ENCODE results near the gene INPP5D.
"Not testable (repeated sequence)": the region's sequence is repeated elsewhere in the genome, so short reads cannot be mapped to it uniquely, and the experiment has no call there.

Gene INPP5D

GRCh38 chr2:233143700-233144331, 83.7 kb downstream of the INPP5D start:
- no peak for DNase-seq (ENCODE audit: low read depth)

DNA sequence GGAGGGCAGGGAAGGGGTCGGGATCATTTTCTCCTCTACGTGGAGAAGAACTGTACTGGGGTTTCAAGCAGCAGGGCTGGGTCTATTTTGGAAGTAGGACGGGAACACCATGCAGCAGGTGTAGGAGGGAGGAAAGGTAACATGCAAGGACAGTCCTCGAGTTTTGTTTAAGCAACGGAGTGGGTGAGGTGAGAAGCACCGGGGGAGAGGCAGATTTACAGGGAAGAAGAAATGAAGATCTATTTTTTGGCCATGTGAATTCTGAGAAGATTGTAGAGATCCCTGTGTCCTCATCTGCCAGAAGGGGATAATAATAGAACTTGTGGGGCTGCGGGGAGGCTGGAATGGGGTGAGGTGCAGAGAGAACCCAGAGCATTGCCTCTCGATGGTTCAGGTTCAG, 85.6 kb downstream of the INPP5D start:
- no peak for DNase-seq (ENCODE audit: low read depth)

DNA sequence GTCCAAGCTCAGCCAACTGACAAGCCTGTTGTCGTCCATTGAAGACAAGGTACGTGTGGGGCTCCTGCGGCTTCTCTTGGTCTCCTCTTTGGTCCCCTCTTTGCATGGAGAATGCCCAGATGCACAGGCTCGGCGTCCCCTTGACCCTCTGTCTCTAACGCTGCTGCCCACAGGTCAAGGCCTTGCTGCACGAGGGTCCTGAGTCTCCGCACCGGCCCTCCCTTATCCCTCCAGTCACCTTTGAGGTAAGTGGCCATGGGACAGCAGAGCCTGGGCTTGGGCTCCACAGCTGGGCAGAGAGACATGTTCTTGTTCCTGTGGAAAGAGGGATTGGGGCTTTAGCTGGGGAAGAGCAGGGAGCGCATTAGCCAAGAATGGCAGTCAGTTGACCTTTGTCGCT, 86.1 kb downstream of the INPP5D start:
- no peak for DNase-seq (ENCODE audit: low read depth)

- no peak for DNase-seq (ENCODE audit: low read depth)
Measured at GRCh38 chr2:233147136-233147828, 87.1 kb downstream of the INPP5D start.

DNA sequence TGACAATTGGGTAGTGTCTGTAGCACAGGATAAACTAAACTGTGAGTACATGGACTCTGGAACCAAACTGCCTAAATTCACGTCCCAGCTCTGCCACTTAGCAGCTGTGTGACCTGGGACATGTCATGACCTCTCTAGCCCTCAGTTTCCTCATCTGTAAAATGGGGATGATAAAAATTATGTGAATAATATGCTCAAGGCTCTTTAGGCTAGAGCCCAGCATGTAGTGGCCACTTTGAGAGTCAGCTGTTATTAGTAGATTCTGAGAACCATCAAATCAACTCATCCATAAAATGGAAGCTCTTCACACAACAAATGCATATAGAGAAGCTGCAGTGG, 87.7 kb downstream of the INPP5D start:
- no peak for DNase-seq (ENCODE audit: low read depth)

DNA sequence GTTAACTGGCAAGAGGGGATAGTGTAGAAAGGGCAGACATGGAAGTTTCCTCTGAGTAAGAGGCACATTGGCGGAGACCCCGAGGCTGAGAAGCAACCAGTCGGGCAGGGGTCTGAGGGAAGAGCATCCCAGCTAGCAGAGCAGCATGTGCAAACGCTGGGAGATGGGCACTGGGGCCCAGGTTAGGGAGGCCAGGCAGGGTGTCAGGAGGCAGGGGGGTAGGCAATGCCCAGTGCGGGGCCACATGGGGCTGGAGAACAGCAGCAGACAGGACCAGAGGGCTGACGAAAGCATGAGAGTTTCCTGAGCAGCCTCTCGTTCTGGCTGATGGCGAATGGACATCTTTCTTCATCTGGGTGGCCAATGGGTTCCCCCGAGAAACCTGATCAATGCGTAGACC, 88.2 kb downstream of the INPP5D start:
- no peak for DNase-seq (ENCODE audit: low read depth)

DNA sequence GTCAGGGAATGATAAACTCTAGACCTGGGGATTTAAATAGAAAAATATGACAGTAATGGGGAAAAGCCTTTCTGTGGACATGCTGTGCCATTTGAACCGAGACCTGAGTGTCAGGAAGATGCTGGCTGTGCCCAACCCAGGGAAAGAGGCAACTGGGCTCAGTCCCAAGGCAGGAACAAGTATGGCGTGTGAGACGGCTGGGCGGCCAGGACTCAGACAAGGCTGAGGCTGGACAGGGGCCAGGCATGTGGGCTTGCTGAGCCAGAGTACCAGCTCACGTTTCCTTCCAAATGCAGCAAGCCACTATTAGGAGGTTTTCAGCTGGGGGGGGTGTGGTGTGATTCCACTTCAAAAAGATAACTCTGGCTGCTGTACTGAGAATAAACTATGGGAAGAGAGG, 92.4 kb downstream of the INPP5D start:
- DNase-seq (ENCODE audit: low read depth): no peak

DNA sequence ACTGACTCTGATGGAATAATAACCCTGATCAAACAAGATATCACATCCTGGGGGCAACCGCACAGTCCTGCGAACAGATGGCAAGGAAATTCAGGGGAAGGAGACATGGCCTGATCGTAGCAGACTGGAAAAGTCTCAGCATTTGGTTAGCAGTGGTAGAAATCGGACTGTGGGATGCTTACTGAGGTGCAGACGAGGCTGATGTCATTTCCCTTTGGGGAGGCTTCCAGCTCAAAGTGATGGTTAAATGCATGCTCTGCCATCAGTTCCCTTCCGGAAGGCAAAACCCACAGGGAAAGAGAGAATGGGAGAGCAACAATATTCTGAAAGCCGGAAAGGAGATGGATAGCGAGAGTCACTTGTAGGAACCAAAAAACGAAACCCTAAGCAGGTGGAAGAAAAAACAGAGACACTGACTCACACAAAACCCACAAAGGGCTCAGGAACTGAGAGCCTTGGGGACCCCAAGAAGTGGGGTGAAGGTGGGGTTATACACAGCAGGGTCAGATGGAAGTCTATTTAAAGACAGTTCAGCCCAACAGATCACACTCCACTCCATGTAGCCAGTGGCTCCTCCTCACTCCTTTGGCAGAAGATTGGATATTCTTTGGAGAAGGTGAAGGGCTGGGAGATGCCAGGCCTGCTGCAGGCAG, 93.1 kb downstream of the INPP5D start:
- no peak for DNase-seq (ENCODE audit: low read depth)

GRCh38 chr2:233156001-233156400, 95.9 kb downstream of the INPP5D start:
- DNase-seq (ENCODE audit: low read depth): no peak

DNA sequence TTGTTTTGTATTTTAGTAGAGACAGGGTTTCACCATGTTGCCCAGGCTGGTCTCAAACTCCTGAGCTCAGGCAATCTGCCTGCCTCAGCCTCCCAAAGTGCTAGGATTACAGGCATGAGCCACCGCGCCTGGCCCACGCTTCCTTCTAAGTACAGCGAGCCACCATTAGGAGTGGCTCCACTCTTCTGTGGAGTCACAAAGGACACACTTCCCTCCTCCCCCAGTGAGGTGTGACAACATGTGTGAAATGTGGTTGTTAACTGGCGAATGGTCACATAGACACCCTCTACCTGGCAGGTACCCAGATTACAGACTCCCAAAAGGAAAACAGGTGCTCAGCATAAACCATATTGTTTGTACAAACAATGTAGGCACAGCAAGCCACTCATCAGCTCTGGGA, 96.3 kb downstream of the INPP5D start:
- DNase-seq (ENCODE audit: low read depth): not testable (repeated sequence)

- DNase-seq (ENCODE audit: low read depth): no peak
Measured at GRCh38 chr2:233161730-233162129, 101.6 kb downstream of the INPP5D start.

GRCh38 chr2:233162770-233163169, 102.6 kb downstream of the INPP5D start:
- DNase-seq (ENCODE audit: low read depth): no peak

- no peak for DNase-seq (ENCODE audit: low read depth)
Measured at GRCh38 chr2:233163486-233164103, 103.5 kb downstream of the INPP5D start.

GRCh38 chr2:233164128-233164635, 104.0 kb downstream of the INPP5D start:
- no peak for DNase-seq (ENCODE audit: low read depth)

DNA sequence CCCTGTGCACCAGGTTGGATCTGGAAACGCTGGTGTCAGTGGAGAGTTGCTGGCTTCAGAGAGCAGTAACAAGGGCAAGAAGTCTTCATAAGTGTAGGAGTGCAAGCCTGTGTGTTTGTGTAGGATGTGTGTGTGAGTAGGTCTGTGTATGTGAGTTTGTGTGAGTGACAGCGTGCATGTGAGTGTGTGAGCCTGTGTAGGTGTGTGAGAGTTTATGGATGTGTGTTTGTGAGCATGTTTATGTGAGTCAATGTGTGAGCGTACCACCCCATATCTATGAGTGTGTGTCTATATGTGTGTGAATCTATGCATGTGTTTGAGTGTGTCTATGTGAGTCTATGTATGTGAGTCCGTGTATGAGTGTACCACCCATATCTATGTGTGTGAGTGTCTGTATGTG, 104.8 kb downstream of the INPP5D start:
- DNase-seq (ENCODE audit: low read depth): no peak

GRCh38 chr2:233165543-233165894, 105.4 kb downstream of the INPP5D start:
- DNase-seq (ENCODE audit: low read depth): no peak

GRCh38 chr2:233165895-233166661, 105.9 kb downstream of the INPP5D start:
- DNase-seq (ENCODE audit: low read depth): no peak

DNA sequence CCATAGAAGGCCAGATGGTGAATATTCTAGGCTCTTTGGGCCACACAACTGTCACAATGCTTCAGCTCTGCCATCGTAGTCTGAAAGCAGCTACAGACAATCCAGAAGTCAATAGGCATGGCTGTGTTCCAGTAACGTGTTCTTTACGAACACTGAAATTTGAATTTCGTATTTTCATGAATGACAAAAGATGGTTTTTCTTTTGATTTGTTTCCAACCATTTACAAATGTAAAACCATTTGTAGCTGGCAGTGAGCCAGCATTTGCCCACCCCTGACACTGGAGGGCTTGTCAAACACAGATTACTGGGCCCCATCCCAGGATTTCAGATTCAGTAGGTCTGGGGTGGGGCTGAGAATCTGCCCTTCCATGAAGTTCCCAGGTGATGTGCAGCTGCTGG, 108.3 kb downstream of the INPP5D start:
- DNase-seq (ENCODE audit: low read depth): no peak

GRCh38 chr2:233168919-233169318, 108.8 kb downstream of the INPP5D start:
- no peak for DNase-seq (ENCODE audit: low read depth)

- no peak for DNase-seq (ENCODE audit: low read depth)
Measured at GRCh38 chr2:233171344-233171743, 111.2 kb downstream of the INPP5D start.

DNA sequence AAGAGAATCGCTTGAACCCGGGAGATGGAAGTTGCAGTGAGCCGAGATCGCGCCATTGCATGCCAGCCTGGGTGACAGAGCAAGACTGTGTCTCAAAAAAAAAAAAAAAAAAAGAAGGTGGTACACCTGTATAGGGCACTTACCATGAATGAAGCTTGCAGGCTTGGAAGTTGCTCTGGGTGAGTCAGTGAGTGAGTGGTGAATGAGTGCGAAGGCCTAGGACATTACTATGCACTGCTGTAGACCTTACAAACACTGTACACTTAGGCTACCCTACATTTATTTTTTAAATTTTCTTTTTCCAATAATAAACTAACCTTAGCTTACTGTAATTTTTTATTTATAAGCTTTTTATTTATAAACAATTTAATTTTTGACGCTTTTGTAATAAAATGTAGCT, 113.0 kb downstream of the INPP5D start:
- DNase-seq (ENCODE audit: low read depth): peak; percentile 46

DNA sequence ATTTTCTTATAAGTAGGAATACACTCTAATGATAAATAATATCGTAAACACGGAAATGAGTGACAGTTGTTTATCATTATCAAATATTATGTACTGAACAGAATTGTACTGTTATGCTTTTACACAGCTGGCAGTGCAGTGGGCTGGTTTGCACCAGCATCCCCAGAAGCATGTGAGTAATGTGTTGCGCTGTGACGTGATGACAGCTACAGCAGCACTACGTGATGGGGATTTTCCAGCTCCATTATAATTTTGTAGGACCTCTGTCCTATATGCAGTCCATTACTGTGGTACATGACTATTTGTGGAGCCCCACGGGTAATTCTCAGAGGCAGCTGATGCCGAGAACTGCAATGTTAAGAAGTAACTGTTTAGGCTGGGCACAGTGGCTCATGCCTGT, 114.0 kb downstream of the INPP5D start:
- DNase-seq (ENCODE audit: low read depth): no peak

Data from ELR (cell line).